GM23338 (cell line): ENCODE measurements around the gene GTF3C5. TPM values are rescaled to one million over a fixed set of nuclear protein-coding genes. Genes with fewer than 3 reads are reported as not detected.

Experiments
- ATAC-seq: fragments of 200-7000 bp; cut with Tn5 transposase; 3 replicates; pipeline ENCODE4 v1.9.1; 2020
- DNase-seq: peaks from one replicate; pipeline ENCODE4 v3.0.0-alpha.2; 2015; ENCODE audit warnings: low spot score
- H2AFZ ChIP-seq: fragments of 200-600 bp; sonication (generic); 2 replicates; pipeline ENCODE4 v1.8.0; 2016; ENCODE audit warnings: antibody characterized with exemption, mild to moderate bottlenecking, moderate library complexity
- H3F3A ChIP-seq: fragments of 200-600 bp; sonication (generic); replicated peaks from 2 replicates; pipeline ENCODE4 v1.8.0; 2017; ENCODE audit warnings: antibody characterized with exemption, mixed run types, low read depth
- H3K27ac ChIP-seq: fragments of 200-600 bp; sonication (generic); 2 replicates; pipeline ENCODE4 v1.6.1; 2016; ENCODE audit warnings: low read depth
- H3K27me3 ChIP-seq: fragments of 200-600 bp; sonication (generic); 2 replicates; pipeline ENCODE4 v1.8.0; 2016; ENCODE audit warnings: mild to moderate bottlenecking, mixed run types, moderate library complexity; ENCODE audit not compliant: insufficient read depth
- H3K36me3 ChIP-seq: fragments of 200-600 bp; sonication (generic); 2 replicates; pipeline ENCODE4 v1.8.0; 2016; ENCODE audit warnings: mild to moderate bottlenecking; ENCODE audit not compliant: insufficient read depth
- H3K4me1 ChIP-seq: fragments of 200-600 bp; sonication (generic); 2 replicates; pipeline ENCODE4 v1.8.0; 2016; ENCODE audit warnings: mild to moderate bottlenecking, moderate library complexity; ENCODE audit not compliant: insufficient read depth
- H3K4me2 ChIP-seq: fragments of 200-600 bp; sonication (generic); 2 replicates; pipeline ENCODE4 v1.7.1; 2017; ENCODE audit warnings: mixed run types
- H3K4me3 ChIP-seq: fragments of 200-600 bp; sonication (generic); 2 replicates; pipeline ENCODE4 v1.6.1; 2016; ENCODE audit warnings: mixed run types
- H3K79me2 ChIP-seq: fragments of 200-600 bp; sonication (generic); replicated peaks from 2 replicates; pipeline ENCODE4 v1.8.0; 2017; ENCODE audit warnings: mild to moderate bottlenecking; ENCODE audit not compliant: insufficient read depth
- H3K9me2 ChIP-seq: fragments of 200-600 bp; sonication (generic); 2 replicates; pipeline ENCODE4 v1.8.0; 2017; ENCODE audit not compliant: insufficient read depth
- H4K20me1 ChIP-seq: fragments of 200-600 bp; sonication (generic); replicated peaks from 2 replicates; pipeline ENCODE4 v1.8.0; 2017; ENCODE audit warnings: mild to moderate bottlenecking; ENCODE audit not compliant: insufficient read depth
- H3K27ac Mint-ChIP-seq: 2 replicates; pipeline ENCODE4 v1.8.0; 2020; ENCODE audit warnings: inconsistent platforms, mild to moderate bottlenecking, moderate library complexity, mixed read lengths
- H3K27me3 Mint-ChIP-seq: 3 replicates; pipeline ENCODE4 v1.8.0; 2022; ENCODE audit warnings: low read depth, mild to moderate bottlenecking, moderate library complexity, mixed read lengths, inconsistent platforms; ENCODE audit not compliant: insufficient read depth, poor library complexity
- H3K36me3 Mint-ChIP-seq: 3 replicates; pipeline ENCODE4 v1.8.0; 2021; ENCODE audit warnings: low read depth, mild to moderate bottlenecking, inconsistent platforms, moderate library complexity, mixed read lengths
- H3K4me1 Mint-ChIP-seq: 3 replicates; pipeline ENCODE4 v1.8.0; 2020; ENCODE audit warnings: mild to moderate bottlenecking, inconsistent platforms, mixed read lengths
- H3K4me3 Mint-ChIP-seq: 3 replicates; pipeline ENCODE4 v1.8.0; 2021; ENCODE audit warnings: moderate library complexity, mild to moderate bottlenecking, inconsistent platforms, mixed read lengths
- H3K9me3 Mint-ChIP-seq: 3 replicates; pipeline ENCODE4 v1.8.0; 2020; ENCODE audit warnings: moderate library complexity, mild to moderate bottlenecking, inconsistent platforms, mixed read lengths
- CREB1 ChIP-seq: fragments of 250-450 bp; sonication (Bioruptor Pico); IDR thresholded peaks from 2 replicates; pipeline ENCODE4 v1.5.0; 2020; ENCODE audit warnings: low read depth, mild to moderate bottlenecking, moderate library complexity
- EZH2 ChIP-seq: fragments of 200-600 bp; sonication (generic); IDR thresholded peaks from one replicate; pipeline ENCODE4 v1.8.0; 2017; ENCODE audit warnings: antibody characterized with exemption, mild to moderate bottlenecking, low read depth; ENCODE audit not compliant: unreplicated experiment
- EZH2phosphoT487 ChIP-seq: fragments of 200-600 bp; sonication (generic); IDR thresholded peaks from one replicate; pipeline ENCODE4 v1.8.1; 2018; ENCODE audit warnings: antibody characterized with exemption; ENCODE audit not compliant: unreplicated experiment
- JUNB ChIP-seq: IDR thresholded peaks from one replicate; pipeline ENCODE4 v1.6.1; 2016; ENCODE audit warnings: antibody characterized with exemption; ENCODE audit not compliant: unreplicated experiment
- NANOG ChIP-seq: IDR thresholded peaks from 2 replicates; pipeline ENCODE4 v1.6.1; 2016; ENCODE audit warnings: antibody characterized with exemption, borderline replicate concordance
- POLR2AphosphoS5 ChIP-seq: IDR thresholded peaks from 2 replicates; pipeline ENCODE4 v1.6.1; 2016; ENCODE audit warnings: antibody characterized with exemption, low read depth
- STAT1 ChIP-seq: IDR thresholded peaks from one replicate; pipeline ENCODE4 v1.6.1; 2016; ENCODE audit warnings: antibody characterized with exemption; ENCODE audit not compliant: unreplicated experiment
- ZNF114 ChIP-seq: fragments of 250-450 bp; sonication (Bioruptor Pico); IDR thresholded peaks from 2 replicates; pipeline ENCODE4 v1.5.0; 2020; ENCODE audit warnings: mild to moderate bottlenecking, moderate library complexity
- ZNF331 ChIP-seq: fragments of 250-450 bp; sonication (Bioruptor Pico); IDR thresholded peaks from 2 replicates; pipeline ENCODE4 v1.5.0; 2020; ENCODE audit warnings: low read depth, mild to moderate bottlenecking, moderate library complexity
- polyA plus RNA-seq: library from polyadenylated mRNA; unstranded; fragments of >200 nt; fragmentation: Nextera tagmentation; extraction: Ambion mirVana; gene quantifications from 2 replicates; pipeline ENCODE4 v1.2.1, GENCODE V29; 2016
- total RNA-seq: library from RNA; depleted of rRNA; stranded (reverse); fragments of >200 nt; shearing (Covaris generic); gene quantifications from 2 replicates; pipeline ENCODE4 v1.2.3, GENCODE V29; 2014
- TF ChIP-seq, protein P1 (sequence below): IDR thresholded peaks from 2 replicates; pipeline ENCODE4 v1.6.1; 2016; ENCODE audit warnings: antibody characterized with exemption
- TF ChIP-seq, protein P2 (sequence below): fragments of 250-450 bp; sonication (Bioruptor Pico); IDR thresholded peaks from 2 replicates; pipeline ENCODE4 v1.5.0; 2020; ENCODE audit warnings: mild to moderate bottlenecking, moderate library complexity
- TF ChIP-seq, protein P3 (sequence below): IDR thresholded peaks from one replicate; pipeline ENCODE4 v1.6.1; 2018; ENCODE audit warnings: antibody characterized with exemption; ENCODE audit not compliant: unreplicated experiment
- TF ChIP-seq, protein P4 (sequence below), 2 experiments: fragments of 200-600 bp in 1 of 2; sonication (generic) in 1 of 2; conservative IDR thresholded peaks; 2 replicates each; pipeline versions ENCODE4 v1.5.1 to v1.6.1; 2016 to 2017; ENCODE audit warnings: antibody characterized with exemption in 2 of 2, low read depth in 2 of 2, mild to moderate bottlenecking in 2 of 2, moderate library complexity in 1 of 2

The GTF3C5 gene
- total and polyA plus RNA-seq, 2 experiments from 2014 or later = 46.0 to 78.8 TPM

DNA sequence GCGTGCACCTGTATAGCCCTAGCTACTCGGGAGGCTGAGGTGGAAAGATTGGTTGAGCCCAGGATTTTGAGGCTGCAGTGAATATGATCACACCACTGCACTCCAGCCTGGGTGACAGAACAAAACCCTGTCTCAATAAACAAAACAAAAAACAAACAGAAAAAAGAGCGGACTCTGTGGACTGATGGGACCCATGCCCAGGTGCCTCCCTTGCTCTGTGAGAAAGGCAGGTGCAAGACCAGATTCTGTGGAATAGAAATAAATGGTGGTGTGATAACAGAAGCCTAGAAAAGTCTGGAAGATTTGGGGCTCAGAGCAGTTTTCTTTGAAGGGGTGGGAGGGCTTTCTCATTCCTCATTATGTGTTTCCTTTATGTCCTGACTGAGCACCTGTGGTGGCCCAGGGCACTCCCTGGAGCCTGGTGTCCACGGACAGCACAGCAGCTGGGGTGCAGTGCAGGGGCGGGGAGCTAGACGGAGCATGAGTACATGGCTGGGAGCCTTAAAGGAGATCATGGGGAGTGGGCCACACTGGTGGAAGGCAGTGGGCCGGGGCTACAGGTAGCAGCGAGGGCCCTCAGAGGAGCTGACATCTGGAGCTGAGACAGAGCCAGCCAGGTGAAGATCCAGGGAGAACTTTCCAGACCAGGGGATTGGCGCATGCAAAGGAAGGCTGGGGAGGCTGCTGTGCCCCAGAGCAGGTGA, 15.6 kb downstream of the GTF3C5 start:
- no peak overlapping the region for H3K4me2 ChIP-seq
- peaks cover 11% of the 10 kb centered on the region; the same call in 1 of the 2 replicates for H4K20me1 ChIP-seq
- DNase-seq (no peak), ATAC-seq (no peak)
- H3K79me2 ChIP-seq = peaks cover 7% of the 10 kb centered on the region; the same call in 1 of the 2 replicates
- H3K9me2 ChIP-seq = no peaks in the 10 kb centered on the region
- H2AFZ ChIP-seq = no peak overlapping the region
- peaks cover 7% of the 10 kb centered on the region for H3K27me3 Mint-ChIP-seq
- H3K9me3 Mint-ChIP-seq = no peaks in the 10 kb centered on the region
- no peaks in the 10 kb centered on the region; the same call in 2 of the 3 replicates for H3K4me1 Mint-ChIP-seq
- H3F3A ChIP-seq = no peaks in the 10 kb centered on the region
- TF ChIP-seq, protein P1, sequence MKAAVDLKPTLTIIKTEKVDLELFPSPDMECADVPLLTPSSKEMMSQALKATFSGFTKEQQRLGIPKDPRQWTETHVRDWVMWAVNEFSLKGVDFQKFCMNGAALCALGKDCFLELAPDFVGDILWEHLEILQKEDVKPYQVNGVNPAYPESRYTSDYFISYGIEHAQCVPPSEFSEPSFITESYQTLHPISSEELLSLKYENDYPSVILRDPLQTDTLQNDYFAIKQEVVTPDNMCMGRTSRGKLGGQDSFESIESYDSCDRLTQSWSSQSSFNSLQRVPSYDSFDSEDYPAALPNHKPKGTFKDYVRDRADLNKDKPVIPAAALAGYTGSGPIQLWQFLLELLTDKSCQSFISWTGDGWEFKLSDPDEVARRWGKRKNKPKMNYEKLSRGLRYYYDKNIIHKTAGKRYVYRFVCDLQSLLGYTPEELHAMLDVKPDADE = no peak
- TF ChIP-seq CREB1 (CRISPR knock-in tag) = no peak
- no peak for TF ChIP-seq EZH2
- TF ChIP-seq POLR2AphosphoS5 = no peak
- TF ChIP-seq STAT1 = no peak
- TF ChIP-seq, protein P2, sequence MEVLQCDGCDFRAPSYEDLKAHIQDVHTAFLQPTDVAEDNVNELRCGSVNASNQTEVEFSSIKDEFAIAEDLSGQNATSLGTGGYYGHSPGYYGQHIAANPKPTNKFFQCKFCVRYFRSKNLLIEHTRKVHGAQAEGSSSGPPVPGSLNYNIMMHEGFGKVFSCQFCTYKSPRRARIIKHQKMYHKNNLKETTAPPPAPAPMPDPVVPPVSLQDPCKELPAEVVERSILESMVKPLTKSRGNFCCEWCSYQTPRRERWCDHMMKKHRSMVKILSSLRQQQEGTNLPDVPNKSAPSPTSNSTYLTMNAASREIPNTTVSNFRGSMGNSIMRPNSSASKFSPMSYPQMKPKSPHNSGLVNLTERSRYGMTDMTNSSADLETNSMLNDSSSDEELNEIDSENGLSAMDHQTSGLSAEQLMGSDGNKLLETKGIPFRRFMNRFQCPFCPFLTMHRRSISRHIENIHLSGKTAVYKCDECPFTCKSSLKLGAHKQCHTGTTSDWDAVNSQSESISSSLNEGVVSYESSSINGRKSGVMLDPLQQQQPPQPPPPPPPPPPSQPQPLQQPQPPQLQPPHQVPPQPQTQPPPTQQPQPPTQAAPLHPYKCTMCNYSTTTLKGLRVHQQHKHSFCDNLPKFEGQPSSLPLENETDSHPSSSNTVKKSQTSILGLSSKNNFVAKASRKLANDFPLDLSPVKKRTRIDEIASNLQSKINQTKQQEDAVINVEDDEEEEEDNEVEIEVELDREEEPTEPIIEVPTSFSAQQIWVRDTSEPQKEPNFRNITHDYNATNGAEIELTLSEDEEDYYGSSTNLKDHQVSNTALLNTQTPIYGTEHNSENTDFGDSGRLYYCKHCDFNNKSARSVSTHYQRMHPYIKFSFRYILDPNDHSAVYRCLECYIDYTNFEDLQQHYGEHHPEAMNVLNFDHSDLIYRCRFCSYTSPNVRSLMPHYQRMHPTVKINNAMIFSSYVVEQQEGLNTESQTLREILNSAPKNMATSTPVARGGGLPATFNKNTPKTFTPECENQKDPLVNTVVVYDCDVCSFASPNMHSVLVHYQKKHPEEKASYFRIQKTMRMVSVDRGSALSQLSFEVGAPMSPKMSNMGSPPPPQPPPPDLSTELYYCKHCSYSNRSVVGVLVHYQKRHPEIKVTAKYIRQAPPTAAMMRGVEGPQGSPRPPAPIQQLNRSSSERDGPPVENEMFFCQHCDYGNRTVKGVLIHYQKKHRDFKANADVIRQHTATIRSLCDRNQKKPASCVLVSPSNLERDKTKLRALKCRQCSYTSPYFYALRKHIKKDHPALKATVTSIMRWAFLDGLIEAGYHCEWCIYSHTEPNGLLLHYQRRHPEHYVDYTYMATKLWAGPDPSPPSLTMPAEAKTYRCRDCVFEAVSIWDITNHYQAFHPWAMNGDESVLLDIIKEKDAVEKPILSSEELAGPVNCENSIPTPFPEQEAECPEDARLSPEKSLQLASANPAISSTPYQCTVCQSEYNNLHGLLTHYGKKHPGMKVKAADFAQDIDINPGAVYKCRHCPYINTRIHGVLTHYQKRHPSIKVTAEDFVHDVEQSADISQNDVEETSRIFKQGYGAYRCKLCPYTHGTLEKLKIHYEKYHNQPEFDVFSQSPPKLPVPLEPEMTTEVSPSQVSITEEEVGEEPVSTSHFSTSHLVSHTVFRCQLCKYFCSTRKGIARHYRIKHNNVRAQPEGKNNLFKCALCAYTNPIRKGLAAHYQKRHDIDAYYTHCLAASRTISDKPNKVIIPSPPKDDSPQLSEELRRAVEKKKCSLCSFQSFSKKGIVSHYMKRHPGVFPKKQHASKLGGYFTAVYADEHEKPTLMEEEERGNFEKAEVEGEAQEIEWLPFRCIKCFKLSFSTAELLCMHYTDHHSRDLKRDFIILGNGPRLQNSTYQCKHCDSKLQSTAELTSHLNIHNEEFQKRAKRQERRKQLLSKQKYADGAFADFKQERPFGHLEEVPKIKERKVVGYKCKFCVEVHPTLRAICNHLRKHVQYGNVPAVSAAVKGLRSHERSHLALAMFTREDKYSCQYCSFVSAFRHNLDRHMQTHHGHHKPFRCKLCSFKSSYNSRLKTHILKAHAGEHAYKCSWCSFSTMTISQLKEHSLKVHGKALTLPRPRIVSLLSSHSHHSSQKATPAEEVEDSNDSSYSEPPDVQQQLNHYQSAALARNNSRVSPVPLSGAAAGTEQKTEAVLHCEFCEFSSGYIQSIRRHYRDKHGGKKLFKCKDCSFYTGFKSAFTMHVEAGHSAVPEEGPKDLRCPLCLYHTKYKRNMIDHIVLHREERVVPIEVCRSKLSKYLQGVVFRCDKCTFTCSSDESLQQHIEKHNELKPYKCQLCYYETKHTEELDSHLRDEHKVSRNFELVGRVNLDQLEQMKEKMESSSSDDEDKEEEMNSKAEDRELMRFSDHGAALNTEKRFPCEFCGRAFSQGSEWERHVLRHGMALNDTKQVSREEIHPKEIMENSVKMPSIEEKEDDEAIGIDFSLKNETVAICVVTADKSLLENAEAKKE (CRISPR knock-in tag) = no peak
- TF ChIP-seq, protein P3, sequence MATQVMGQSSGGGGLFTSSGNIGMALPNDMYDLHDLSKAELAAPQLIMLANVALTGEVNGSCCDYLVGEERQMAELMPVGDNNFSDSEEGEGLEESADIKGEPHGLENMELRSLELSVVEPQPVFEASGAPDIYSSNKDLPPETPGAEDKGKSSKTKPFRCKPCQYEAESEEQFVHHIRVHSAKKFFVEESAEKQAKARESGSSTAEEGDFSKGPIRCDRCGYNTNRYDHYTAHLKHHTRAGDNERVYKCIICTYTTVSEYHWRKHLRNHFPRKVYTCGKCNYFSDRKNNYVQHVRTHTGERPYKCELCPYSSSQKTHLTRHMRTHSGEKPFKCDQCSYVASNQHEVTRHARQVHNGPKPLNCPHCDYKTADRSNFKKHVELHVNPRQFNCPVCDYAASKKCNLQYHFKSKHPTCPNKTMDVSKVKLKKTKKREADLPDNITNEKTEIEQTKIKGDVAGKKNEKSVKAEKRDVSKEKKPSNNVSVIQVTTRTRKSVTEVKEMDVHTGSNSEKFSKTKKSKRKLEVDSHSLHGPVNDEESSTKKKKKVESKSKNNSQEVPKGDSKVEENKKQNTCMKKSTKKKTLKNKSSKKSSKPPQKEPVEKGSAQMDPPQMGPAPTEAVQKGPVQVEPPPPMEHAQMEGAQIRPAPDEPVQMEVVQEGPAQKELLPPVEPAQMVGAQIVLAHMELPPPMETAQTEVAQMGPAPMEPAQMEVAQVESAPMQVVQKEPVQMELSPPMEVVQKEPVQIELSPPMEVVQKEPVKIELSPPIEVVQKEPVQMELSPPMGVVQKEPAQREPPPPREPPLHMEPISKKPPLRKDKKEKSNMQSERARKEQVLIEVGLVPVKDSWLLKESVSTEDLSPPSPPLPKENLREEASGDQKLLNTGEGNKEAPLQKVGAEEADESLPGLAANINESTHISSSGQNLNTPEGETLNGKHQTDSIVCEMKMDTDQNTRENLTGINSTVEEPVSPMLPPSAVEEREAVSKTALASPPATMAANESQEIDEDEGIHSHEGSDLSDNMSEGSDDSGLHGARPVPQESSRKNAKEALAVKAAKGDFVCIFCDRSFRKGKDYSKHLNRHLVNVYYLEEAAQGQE = no peak
- TF ChIP-seq ZNF114 (CRISPR knock-in tag) = no peak
- no peak for TF ChIP-seq EZH2phosphoT487
- no peak for TF ChIP-seq ZNF331 (CRISPR knock-in tag)
- TF ChIP-seq NANOG = no peak
- TF ChIP-seq, protein P4, sequence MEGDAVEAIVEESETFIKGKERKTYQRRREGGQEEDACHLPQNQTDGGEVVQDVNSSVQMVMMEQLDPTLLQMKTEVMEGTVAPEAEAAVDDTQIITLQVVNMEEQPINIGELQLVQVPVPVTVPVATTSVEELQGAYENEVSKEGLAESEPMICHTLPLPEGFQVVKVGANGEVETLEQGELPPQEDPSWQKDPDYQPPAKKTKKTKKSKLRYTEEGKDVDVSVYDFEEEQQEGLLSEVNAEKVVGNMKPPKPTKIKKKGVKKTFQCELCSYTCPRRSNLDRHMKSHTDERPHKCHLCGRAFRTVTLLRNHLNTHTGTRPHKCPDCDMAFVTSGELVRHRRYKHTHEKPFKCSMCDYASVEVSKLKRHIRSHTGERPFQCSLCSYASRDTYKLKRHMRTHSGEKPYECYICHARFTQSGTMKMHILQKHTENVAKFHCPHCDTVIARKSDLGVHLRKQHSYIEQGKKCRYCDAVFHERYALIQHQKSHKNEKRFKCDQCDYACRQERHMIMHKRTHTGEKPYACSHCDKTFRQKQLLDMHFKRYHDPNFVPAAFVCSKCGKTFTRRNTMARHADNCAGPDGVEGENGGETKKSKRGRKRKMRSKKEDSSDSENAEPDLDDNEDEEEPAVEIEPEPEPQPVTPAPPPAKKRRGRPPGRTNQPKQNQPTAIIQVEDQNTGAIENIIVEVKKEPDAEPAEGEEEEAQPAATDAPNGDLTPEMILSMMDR (conservative IDR thresholded peaks at IDR 0.05; ENCODE audit: low read depth in 2 of 2) = no peak
- TF ChIP-seq JUNB = no peak
- no peaks in the 10 kb centered on the region for H3K27me3 ChIP-seq
- no peak overlapping the region for H3K27ac ChIP-seq
- H3K36me3 ChIP-seq = peaks cover 4% of the 10 kb centered on the region
- peaks cover 76% of the 10 kb centered on the region for H3K36me3 Mint-ChIP-seq
- no peak overlapping the region for H3K27ac Mint-ChIP-seq
- H3K4me3 ChIP-seq = no peak overlapping the region
- H3K4me3 Mint-ChIP-seq = no peak overlapping the region
- H3K4me1 ChIP-seq = no peaks in the 10 kb centered on the region
